ENCODE data around the gene PUSL1.

The PUSL1 gene

DNA sequence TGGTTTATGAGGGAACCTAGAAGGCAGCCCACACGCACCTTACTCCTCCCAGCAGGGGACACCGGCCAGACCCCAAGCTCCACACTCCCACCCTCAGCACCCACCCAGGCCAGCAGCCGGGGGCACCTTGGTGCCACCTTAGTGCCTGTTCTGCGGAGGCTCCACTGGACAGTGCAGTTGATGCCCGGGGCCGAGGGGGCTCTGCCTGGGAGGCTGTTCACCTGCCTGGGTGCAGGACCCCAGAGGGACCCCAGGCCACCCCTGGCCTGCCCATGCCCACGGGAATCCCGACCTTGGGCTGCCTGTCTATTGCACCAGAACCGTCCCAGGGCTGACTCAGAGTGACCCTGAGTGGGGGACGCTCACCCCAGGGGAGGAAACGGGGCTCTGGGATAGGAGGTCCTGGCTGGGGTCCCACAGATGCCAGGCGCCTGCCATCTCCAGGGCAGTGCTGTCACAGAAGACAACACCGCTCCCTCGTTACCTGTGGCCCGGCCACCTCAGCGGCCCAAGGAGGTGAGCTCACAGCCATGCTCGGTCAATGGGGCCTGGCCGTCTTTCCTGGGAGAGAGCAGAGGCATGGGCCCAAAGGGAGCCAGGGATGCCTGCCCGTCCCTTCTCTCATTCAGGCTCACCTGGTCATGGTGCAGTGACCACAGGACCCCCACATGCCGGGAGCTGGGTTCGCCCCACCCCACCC lies 27.5 kb upstream of the PUSL1 start:
- no peak for DNase-seq

DNA sequence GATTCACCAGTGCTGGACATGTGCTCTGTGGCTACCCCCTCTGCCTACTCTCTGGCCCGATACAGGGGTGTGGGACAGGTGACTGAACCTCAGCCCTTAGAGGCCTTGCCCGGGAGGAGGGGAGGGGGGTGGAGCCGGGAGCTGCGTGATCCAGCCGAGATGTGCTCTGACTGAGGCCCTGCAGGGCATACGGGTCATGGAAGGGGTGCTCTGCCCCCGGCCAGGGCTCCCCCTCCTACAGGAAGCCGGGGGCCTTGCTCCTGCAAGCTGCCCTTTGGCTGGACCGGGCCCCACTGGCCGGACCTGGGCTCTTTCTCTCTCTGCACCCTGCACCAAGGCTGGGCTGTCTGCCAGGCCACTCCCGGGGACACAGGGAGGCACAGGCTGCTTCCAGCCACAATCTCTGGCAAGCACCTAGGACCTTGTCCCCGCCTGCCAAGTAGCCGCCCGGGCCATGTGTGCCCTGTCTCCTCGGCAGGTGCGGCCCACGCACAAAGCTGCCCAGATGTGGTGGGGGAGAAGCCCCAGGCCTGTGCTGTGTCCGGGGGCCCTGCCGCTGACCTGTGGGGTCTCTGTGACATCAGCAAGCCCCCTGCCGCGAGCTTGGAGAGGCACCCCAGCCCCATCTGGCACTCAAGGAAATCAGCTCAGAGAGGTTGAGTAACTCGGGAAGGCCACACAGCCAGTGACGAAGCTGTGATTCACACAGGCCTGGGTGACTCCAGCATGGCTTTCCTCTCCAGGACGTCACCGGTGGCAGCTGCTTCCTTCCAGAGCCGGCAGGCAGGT lies 26.7 kb upstream of the PUSL1 start:
- DNase-seq = no peak

DNA sequence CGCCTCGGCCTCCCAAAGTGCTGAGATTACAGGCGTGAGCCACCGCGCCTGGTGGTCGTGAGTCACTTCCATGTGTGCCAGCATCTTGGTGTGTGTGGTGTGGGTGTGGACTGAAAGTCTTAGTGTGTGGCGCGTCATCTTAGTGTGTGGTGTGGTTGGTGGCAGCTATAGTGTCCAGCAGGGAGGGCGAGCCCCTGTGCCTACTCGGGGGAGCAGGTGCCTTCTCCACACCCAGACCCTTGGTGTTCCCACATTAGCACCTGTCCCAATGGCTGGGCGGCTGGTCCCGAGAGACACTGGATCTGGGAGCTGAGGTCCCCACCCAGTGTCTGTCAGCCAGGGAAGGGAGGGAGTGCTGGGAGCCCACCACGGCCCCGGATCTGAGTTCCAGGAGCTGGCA lies 25.4 kb upstream of the PUSL1 start:
- DNase-seq = no peak

DNA sequence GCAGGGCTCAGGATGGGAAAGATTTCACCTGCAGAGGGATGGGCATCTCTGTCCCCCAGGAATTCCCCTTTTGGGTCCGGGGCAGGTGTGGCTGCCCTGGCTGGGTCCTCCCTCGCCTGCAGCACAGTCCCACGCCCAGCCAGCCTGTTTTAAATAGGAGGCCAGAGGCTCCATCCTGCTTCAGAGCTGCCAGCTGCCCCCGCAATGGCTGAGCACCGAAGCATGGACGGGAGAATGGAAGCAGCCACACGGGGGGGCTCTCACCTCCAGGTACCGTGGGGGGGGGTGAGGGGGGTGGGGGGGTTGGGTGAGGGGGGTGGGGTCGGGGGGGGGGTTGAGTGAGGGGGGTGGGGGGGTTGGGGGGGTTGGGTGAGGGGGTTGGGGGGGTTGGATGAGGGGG lies 24.6 kb upstream of the PUSL1 start:
- no peak for DNase-seq

DNA sequence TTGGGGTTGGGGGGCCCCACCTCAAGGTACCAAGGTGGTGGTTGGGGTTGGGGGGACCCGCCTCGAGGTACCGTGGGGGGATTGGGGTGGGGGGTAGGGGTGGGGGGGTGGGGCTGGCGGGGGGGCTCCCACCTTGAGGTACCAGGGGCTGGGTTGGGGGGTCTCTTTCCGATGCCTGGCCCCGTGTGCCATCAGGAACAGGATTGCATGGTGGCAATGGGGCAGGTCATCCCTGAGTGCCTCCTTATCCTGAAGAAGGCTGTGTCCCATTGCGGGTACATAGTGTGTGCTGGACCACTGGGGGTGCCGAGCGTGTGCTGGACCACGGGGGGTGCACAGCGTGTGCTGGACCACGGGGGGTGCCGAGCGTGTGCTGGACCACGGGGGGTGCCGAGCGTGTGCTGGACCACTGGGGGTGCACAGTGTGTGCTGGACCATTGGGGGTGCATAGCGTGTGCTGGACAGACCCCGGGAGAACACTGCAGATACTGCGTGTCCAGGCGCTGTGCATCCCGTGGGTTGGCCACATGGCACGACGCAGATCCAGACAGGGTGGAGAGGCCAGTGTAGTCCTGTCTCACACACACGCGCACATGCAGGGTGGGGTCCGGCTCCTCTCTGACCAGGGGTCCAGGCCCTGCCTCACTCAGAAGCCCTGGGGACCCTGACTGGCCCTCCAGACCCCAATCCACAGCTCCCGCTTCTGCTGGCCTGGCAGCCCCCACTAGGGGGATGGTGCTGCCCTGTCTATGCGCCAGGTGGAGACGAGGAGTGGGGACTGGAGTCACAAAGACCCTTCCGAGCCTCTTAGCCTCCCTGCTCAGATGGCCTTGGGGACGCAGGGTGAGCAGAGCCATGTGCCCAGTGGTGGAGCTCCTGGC lies 23.9 kb upstream of the PUSL1 start:
- no peak for DNase-seq

DNA sequence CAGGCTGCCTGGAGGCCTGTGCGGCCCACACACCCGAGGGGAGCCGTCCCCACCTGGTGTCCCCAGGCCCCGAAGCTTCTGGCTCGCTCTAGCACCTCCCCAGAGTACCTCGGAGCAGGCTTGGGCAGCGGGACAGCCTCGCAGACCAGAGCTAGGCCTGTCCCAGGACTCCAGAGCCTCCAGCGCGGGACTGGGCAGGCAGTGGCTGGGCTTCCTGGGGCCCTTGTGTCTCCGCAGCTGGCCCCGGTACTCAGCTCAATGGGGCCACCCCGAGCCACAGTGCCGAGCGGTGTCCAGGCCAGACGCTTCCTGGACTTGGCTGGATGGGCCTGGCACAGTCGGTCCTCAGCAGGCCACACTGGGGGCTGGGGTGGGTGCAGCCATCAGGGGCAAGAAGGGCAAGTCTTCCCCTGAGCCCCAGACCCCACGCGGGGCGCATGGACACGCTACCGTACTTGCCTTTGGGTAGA lies 23.3 kb upstream of the PUSL1 start:
- no peak for DNase-seq

DNA sequence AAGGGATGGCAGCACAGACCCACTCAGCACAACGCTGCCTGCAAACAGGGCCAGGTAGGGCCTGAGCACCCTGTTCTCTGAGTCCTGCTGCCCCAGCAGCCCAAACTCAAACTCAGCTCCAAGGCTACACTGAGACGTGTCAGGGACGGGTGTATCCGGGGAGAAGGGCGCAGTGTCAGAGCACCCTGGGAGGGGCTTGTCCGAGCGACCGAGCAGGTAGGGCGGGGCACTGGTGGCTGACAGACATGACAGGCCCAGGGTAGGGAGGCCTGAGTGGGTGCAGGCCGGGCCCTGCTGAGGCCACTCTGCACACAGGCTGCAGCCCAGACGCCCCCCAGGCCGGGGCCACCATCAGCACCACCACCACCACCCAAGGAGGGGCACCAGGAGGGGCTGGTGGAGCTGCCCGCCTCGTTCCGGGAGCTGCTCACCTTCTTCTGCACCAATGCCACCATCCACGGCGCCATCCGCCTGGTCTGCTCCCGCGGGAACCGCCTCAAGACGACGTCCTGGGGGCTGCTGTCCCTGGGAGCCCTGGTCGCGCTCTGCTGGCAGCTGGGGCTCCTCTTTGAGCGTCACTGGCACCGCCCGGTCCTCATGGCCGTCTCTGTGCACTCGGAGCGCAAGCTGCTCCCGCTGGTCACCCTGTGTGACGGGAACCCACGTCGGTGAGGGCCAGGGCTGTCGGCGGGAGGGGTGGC lies 22.6 kb upstream of the PUSL1 start:
- DNase-seq = no peak

DNA sequence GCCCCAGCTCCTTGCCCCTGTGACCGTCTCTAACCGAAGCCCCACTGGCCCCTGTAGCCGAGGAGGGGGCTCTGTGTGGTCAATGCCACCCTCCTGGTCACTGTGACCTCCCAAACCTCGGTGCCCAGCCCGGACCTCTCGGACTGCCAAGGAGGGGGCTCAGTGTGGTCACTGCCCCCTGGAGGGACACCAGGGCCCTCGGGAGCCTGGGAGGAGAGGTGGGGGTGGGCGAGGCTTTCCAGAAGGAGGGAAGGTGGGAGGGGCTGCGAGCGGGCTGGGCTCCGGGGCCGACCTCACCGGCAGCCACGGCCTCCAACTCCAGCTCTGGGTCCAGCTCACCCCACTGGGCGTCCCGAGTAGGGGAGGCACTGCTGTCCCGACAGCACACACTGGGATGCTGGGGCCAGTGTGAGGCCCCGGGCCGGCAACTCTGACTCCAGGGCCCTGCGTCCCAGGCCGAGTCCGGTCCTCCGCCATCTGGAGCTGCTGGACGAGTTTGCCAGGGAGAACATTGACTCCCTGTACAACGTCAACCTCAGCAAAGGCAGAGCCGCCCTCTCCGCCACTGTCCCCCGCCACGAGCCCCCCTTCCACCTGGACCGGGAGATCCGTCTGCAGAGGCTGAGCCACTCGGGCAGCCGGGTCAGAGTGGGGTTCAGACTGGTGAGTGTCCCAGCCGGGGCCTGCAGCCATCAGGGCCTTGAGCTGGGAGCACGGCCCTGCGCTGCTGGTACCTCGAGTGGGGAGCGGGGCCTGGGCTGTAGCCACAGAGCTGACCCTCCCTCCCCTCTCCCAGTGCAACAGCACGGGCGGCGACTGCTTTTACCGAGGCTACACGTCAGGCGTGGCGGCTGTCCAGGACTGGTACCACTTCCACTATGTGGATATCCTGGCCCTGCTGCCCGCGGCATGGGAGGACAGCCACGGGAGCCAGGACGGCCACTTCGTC lies 21.8 kb upstream of the PUSL1 start:
- DNase-seq = no peak

DNA sequence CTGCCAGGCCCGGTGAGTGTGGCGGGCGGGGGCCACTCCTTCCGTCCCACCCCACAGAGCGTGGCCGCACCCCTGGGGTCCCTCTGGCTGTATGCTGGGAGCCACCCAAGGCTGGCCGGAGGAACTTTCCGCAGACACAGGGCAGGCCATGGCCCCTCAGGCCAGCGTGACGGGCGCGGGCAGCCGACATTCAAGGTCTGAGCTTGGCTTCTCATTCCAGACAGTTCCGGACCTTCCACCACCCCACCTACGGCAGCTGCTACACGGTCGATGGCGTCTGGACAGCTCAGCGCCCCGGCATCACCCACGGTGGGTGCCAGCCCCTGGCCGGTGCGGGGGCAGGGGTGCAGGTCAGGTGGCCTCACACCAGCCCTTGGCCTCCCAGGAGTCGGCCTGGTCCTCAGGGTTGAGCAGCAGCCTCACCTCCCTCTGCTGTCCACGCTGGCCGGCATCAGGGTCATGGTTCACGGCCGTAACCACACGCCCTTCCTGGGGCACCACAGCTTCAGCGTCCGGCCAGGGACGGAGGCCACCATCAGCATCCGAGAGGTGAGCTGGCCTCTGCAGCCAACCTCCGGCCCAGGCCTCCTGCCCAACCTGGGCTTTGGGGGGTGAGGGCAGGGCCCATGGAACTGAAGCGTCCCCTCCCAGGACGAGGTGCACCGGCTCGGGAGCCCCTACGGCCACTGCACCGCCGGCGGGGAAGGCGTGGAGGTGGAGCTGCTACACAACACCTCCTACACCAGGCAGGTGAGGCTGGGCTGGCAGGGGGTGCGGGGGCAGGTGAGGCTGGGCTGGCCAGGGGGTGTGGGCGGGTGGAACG lies 20.9 kb upstream of the PUSL1 start:
- no peak for DNase-seq

DNA sequence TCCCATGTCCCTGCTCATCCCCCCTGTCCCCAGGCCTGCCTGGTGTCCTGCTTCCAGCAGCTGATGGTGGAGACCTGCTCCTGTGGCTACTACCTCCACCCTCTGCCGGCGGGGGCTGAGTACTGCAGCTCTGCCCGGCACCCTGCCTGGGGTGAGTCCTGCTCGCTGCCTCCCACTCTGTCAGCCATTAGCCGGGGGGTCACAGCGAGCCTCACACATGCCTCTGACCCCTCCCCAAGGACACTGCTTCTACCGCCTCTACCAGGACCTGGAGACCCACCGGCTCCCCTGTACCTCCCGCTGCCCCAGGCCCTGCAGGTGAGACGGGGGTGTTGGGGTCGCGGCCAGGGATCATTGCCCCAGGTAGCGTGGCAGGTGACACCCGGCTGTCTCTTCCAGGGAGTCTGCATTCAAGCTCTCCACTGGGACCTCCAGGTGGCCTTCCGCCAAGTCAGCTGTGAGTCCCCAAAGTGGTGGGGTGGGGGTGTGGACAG lies 18.1 kb upstream of the PUSL1 start:
- peak; percentile 45 for DNase-seq

DNA sequence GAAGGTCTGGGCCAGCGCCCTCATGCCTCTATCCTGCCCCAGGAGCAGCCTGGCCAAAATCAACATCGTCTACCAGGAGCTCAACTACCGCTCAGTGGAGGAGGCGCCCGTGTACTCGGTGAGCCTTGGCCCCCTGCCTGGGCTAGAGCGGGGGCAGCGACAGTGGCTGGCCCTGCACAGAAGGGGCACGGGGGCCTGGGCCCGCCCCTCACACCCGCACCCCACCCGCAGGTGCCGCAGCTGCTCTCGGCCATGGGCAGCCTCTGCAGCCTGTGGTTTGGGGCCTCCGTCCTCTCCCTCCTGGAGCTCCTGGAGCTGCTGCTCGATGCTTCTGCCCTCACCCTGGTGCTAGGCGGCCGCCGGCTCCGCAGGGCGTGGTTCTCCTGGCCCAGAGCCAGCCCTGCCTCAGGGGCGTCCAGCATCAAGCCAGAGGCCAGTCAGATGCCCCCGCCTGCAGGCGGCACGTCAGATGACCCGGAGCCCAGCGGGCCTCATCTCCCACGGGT lies 17.3 kb upstream of the PUSL1 start:
- DNase-seq = no peak

DNA sequence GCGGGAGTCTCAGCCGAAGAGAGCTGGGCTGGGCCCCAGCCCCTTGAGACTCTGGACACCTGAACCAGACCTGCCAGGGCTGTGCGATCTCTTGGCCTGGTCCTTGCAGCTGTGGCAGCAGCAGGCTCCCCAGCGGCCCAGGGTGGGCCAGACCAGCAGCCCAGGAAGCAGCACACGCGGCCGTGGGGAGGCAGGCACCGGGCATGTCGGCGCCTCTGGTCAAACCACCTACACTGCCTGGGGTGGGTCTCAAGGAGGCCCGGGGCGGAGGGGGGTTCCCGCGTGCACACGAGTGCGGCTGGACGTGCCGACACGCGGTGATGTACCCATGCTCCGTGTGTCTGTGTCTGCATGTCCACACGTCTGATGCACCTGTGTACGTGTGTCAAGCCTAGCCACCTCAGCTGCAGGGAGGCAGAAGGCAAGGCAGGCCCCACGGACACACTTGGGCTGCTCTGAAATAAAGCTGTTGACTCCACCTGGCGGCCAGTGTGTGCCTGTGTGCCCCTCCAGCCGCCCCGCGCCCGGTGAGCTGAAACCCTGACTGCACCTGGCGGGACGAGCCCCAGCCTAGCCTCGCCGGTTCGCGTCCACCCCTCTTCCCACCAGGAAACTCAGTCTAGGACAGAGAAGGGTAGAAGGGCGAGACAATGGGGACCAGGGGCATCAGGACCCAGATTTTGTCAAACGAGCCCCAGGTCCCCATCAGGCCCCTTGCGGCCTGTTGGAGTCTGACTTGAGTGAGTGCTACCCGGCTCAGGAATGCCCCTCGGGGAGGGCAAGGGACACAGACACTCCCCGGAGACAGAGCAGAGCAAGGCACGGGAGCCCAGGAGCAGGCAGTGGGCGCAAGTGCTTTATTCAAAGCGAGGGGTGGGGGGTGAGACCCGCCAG lies 16.6 kb upstream of the PUSL1 start:
- peak; percentile 55 for DNase-seq

DNA sequence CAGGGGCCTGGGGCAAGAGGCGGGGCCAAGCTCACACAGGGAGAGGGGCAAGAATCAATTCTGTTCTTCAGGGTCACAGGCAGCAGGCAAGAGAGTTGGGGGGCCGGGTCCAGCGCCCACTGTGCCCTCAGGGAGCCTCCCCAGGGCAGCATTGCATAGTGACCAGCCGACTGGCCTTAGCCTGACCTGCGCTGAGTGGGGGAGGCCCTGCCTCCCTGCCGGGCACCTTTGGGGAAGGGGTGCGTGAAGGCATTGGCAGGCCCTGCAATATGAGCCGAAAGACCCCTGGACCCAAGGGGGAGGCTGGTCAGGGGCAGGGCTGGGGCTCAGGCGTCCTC lies 16.0 kb upstream of the PUSL1 start:
- DNase-seq = no peak

DNA sequence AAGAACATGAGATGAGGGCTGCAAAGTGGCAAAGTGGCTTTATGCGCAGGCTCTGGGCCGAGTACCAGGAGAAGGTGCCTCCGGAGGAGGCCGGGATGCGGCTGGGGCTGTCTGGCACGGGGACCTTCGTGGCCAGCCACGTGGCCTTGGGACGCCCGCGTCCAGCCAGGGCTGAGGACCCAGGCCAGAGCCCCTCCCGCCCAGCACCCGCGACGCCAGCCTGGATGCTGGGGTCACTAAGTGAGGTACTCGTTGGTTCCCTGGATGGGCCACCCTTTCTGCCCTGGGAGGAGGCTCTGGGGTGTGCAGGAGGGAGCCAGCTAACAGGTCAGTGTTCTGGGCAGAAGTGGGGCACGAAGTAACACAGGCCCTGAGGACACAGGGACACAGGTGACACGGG lies 15.5 kb upstream of the PUSL1 start:
- no peak for DNase-seq

DNA sequence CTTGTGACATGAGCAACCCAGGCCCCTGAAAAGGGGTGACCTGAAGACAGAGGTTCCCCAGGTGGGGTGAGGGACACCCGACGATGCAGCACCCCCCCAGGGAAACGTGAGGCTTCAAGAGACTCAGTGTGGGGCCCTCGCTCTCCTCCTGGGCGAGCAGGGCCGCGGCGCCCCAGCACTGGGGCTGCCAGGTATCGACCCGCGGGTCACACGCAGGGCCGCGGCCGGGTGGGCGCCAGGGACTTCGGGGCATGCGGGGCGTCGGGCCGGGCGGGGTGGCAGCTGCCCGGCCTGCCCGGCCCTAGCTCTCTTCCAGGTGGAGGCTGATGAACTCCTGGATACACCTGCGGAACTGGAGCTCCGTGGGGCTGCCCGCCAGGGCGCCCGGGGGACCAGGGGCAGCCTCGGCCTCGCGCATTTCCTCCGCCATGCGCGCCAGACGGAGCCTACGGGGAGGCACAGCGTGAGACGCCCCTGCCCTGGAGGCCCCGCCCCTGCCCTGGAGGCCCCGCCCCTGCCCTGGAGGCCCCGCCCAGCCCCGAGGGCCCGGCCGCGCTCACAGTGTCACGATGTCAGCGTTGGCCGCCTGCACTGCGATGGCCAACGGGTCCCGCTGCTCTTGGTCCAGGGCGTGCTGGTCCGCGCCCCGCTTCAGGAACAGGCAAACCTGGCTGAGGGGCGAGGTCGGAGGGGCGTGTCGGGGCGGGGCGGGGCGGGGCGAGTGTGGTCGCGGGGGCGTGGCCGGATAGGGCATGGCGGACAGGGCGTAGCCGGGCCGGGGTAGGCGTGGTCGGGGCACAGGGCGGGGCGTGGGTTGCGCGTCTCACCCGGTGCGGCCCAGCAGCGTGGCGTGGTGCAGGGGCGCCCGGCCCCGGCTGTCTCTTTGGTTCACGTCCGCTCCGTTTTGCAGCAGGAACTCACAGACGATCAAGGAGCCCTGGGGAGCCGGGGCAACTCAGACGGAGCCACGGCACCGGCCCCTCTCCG lies 14.8 kb upstream of the PUSL1 start:
- DNase-seq = no peak

DNA sequence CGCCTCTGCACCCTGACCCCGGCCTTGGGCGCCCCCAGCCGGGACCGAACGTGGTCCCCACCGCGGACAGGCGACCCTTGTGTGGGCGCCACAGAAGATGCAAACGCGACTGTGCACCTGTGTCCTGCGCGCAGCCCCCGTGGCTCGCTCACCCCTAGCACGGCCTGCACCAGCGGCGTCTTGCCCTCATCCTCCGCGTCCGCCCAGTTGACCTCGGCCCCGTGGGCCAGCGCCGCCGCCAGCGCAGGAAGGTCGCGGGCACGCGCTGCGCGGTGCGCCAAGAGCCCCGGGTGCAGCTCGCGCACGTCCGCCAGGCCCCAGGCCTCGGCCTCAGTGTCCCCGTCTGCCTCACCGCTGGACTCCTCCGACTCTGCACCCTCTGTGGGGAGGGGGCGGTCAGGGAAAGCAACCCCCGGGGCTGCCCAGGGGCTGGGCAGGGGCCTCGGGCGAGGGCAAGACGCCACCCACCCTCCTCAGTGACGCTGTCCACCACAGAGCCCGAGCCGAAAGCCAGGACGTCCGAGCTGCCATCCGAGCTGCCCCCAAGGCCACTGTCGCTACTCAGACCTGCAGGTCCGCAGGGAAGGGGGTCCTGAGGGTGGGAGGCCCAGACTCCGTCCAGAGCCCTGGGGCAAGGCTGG lies 14.0 kb upstream of the PUSL1 start:
- no peak for DNase-seq

DNA sequence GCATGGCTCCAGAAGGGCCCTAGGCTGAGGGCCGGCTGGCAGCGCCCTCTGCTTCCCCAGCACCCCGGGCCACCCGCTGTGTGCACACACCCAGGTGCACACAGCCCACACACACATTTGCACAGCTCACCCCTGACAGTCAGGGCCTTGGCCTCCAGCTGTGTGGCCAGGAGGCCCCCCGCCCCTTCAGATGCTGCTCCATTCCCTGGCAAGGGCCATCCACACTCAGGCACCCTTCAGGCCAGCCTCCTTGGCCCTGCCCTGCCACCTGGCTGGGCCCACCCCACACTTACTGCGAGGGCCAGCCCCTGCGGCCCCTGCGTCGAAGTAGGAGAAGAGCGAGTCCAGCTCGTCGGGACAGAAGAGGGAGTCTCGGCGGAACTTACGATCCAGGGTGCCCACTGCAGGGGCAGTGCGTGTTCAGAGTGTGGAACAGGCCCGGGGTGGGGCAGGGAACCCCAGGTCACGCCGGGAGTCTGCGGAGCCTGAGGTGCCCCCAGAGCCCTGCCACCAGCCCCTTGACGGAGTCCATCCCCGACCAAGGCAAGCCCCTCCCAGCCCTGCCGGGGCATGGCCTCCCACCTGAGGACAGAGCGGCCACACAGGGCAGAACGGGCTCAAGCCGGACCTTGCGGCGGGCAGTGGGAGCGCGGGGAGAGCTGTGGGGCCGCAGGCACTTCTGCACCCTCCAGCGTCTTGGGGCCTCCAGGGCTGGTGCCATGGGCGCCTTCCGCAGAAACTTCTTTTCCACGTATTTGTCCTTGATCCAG lies 13.1 kb upstream of the PUSL1 start:
- no peak for DNase-seq
